ENCODE results near the gene HK1. TPM values are rescaled to one million over a fixed set of nuclear protein-coding genes. Genes with fewer than 3 reads are reported as not detected.

Gene HK1
- total and polyA plus RNA-seq, 2 of the 4 experiments (the other 2 are of a cell fraction): 53.7 to 90.5 TPM

DNA sequence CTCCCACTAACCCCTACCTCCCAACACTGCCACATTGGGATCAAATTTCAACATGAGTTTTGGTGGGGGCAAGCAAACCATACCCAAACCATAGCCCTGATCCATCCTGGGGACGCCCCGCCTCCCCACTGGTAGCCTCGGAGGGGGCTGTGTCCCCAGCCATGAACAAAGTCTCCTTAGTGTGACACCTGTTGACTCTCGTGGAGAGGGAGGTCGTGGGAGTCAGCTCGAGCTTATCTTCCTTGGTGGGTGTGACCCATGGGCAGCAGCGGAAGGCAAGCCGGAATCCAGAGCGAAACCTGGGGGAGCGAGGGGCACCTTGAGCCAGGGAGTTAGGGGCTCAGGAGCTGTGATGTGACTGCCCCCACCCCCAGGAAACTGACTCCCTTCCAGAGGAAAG is 126.5 kb downstream of the HK1 start:
- H3K27ac ChIP-seq (ENCODE audit: insufficient read depth, low read length): no peak overlapping the region
- WGBS, 2 experiments (ENCODE audit: extremely low coverage in 2 of 2, insufficient read length in 1 of 2): 80% methylated on average over 2 of the region's 10 CpGs; no CpG with 5 or more reads in 1 of the 2 experiments
- in situ Hi-C loops (cut with MboI; ENCODE audit: low sequenced_read_pairs): no loop called here
- no peak overlapping the region for H3K56ac ChIP-seq (ENCODE audit: extremely low read depth, insufficient read depth, low read length)
- intact Hi-C loops (cut with micrococcal nuclease): no loop called here
- no peak overlapping the region for H3K4ac ChIP-seq (ENCODE audit: low read depth, low read length)
- DNase-seq: no peak
- no peak overlapping the region for H2BK5ac ChIP-seq (ENCODE audit: low read depth, low read length, poor library complexity, severe bottlenecking)
- H4K8ac ChIP-seq (ENCODE audit: low read depth in 2 of 2, low read length in 2 of 2): no peak overlapping the region
- H2AK5ac ChIP-seq (ENCODE audit: low read depth, low read length): no peak overlapping the region
- TF ChIP-seq MAZ (IDR thresholded peaks at IDR 0.05; ENCODE audit: borderline replicate concordance, low read depth, low read length) (no peak), RAD21 (IDR thresholded peaks at IDR 0.05; ENCODE audit: low read length) (no peak), CEBPB (IDR thresholded peaks at IDR 0.05; ENCODE audit: low read depth, low read length) (no peak), BHLHE40 (IDR thresholded peaks at IDR 0.05; ENCODE audit: low read depth, low read length) (no peak), RCOR1 (IDR thresholded peaks at IDR 0.05; ENCODE audit: insufficient replicate concordance, low read length) (no peak), FOS (IDR thresholded peaks at IDR 0.05; ENCODE audit: low read depth, low read length) (no peak), MAFK (IDR thresholded peaks at IDR 0.05; ENCODE audit: low read depth, low read length) (no peak), RFX5 (IDR thresholded peaks at IDR 0.05; ENCODE audit: low read depth, low read length) (no peak), NFE2L2 (IDR thresholded peaks at IDR 0.05; ENCODE audit: low read depth, low read length) (no peak), POLR2A (IDR thresholded peaks at IDR 0.05; ENCODE audit: low read depth, low read length) (no peak), CHD1 (IDR thresholded peaks at IDR 0.05; ENCODE audit: low read depth, low read length) (no peak), SMC3 (IDR thresholded peaks at IDR 0.05; ENCODE audit: low read depth, low read length) (no peak), MXI1 (IDR thresholded peaks at IDR 0.05; ENCODE audit: borderline replicate concordance, low read depth, low read length) (no peak)
- TF ChIP-seq, protein P1, sequence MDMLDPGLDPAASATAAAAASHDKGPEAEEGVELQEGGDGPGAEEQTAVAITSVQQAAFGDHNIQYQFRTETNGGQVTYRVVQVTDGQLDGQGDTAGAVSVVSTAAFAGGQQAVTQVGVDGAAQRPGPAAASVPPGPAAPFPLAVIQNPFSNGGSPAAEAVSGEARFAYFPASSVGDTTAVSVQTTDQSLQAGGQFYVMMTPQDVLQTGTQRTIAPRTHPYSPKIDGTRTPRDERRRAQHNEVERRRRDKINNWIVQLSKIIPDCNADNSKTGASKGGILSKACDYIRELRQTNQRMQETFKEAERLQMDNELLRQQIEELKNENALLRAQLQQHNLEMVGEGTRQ (IDR thresholded peaks at IDR 0.05; ENCODE audit: low read depth, low read length): no peak
- TF ChIP-seq, protein P2, sequence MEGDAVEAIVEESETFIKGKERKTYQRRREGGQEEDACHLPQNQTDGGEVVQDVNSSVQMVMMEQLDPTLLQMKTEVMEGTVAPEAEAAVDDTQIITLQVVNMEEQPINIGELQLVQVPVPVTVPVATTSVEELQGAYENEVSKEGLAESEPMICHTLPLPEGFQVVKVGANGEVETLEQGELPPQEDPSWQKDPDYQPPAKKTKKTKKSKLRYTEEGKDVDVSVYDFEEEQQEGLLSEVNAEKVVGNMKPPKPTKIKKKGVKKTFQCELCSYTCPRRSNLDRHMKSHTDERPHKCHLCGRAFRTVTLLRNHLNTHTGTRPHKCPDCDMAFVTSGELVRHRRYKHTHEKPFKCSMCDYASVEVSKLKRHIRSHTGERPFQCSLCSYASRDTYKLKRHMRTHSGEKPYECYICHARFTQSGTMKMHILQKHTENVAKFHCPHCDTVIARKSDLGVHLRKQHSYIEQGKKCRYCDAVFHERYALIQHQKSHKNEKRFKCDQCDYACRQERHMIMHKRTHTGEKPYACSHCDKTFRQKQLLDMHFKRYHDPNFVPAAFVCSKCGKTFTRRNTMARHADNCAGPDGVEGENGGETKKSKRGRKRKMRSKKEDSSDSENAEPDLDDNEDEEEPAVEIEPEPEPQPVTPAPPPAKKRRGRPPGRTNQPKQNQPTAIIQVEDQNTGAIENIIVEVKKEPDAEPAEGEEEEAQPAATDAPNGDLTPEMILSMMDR (conservative IDR thresholded peaks at IDR 0.05; ENCODE audit: low read depth, low read length): no peak
- TF ChIP-seq, protein P3, sequence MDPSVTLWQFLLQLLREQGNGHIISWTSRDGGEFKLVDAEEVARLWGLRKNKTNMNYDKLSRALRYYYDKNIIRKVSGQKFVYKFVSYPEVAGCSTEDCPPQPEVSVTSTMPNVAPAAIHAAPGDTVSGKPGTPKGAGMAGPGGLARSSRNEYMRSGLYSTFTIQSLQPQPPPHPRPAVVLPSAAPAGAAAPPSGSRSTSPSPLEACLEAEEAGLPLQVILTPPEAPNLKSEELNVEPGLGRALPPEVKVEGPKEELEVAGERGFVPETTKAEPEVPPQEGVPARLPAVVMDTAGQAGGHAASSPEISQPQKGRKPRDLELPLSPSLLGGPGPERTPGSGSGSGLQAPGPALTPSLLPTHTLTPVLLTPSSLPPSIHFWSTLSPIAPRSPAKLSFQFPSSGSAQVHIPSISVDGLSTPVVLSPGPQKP (IDR thresholded peaks at IDR 0.05; ENCODE audit: borderline replicate concordance, low read depth, low read length): no peak
- no peak overlapping the region for H3K14ac ChIP-seq (replicated peaks; ENCODE audit: low read depth, low read length)
- H3K9me1 ChIP-seq (ENCODE audit: insufficient read depth, low read length): peaks cover 22% of the 10 kb centered on the region
- H3K9me3 ChIP-seq (ENCODE audit: control insufficient read depth, insufficient read depth, low read length): no peaks in the 10 kb centered on the region
- H2BK20ac ChIP-seq (ENCODE audit: low read depth, low read length): no peak overlapping the region
- no peak overlapping the region for H4K5ac ChIP-seq (ENCODE audit: low read depth, low read length)
- no peak overlapping the region for H2BK15ac ChIP-seq (ENCODE audit: low read depth, low read length)
- H2AK9ac ChIP-seq (replicated peaks; ENCODE audit: low read depth, low read length, poor library complexity): no peak overlapping the region
- no TSS peak for BruUV-seq (replicated peaks)
- H2BK120ac ChIP-seq (ENCODE audit: low read depth, low read length): no peak overlapping the region
- H3K4me3 ChIP-seq (ENCODE audit: insufficient read depth, low read depth, low read length): no peak overlapping the region
- H4K20me1 ChIP-seq (ENCODE audit: insufficient read depth, low read length): peaks cover 9% of the 10 kb centered on the region; the same call in 1 of the 2 replicates
- H3K4me1 ChIP-seq (ENCODE audit: control insufficient read depth, insufficient read depth, low read length): peaks cover 12% of the 10 kb centered on the region
- ATAC-seq (ENCODE audit: low read depth): no peak
- no peak overlapping the region for H2AFZ ChIP-seq (replicated peaks; ENCODE audit: low read length, poor library complexity)
- no peak overlapping the region for H3K9ac ChIP-seq (ENCODE audit: low read depth, low read length)
- dilution Hi-C loops (cut with HindIII; ENCODE audit: low sequenced_read_pairs, unreplicated experiment): no loop called here
- no peak overlapping the region for H3K4me2 ChIP-seq (ENCODE audit: low read depth, low read length)
- peaks cover 0 to 6% of the 10 kb centered on the region in 2 experiments; a peak in 1 of 4 replicates for H3K79me1 ChIP-seq (ENCODE audit: low read depth in 1 of 2, low read length in 2 of 2)
- peaks cover 14% of the 10 kb centered on the region for H3K36me3 ChIP-seq (ENCODE audit: control insufficient read depth, insufficient read depth, low read length)
- ChIA-PET POLR2A (ENCODE audit: unreplicated experiment) (no interaction called here), CTCF (interaction anchor here (0.6 kb wide), 1 partner anchor 28 kb away, joined by 3 read pairs; no protein-coding TSS in a partner anchor)
- no peak overlapping the region for H3K18ac ChIP-seq (ENCODE audit: low read depth, low read length)
- H3K23ac ChIP-seq (ENCODE audit: low read depth, low read length): no peak overlapping the region
- no peaks in the 10 kb centered on the region for H3K27me3 ChIP-seq (ENCODE audit: control insufficient read depth, insufficient read depth, low read length)
- no peak overlapping the region for H4K91ac ChIP-seq (ENCODE audit: insufficient read depth, low read depth, low read length)
